PC-9 (cell line): ENCODE results near the gene BRF1.

Experiments used
- EZH2 ChIP-seq: fragments of 200-600 bp; sonication (generic); IDR thresholded peaks from 2 replicates; pipeline ENCODE4 v1.8.0; 2017; ENCODE audit warnings: antibody characterized with exemption, low read depth
- TF ChIP-seq, protein P1 (sequence below): fragments of 200-600 bp; sonication (generic); conservative IDR thresholded peaks from 2 replicates; pipeline ENCODE4 v1.6.1; 2017; ENCODE audit warnings: mixed run types, antibody characterized with exemption, mild to moderate bottlenecking, moderate library complexity

DNA sequence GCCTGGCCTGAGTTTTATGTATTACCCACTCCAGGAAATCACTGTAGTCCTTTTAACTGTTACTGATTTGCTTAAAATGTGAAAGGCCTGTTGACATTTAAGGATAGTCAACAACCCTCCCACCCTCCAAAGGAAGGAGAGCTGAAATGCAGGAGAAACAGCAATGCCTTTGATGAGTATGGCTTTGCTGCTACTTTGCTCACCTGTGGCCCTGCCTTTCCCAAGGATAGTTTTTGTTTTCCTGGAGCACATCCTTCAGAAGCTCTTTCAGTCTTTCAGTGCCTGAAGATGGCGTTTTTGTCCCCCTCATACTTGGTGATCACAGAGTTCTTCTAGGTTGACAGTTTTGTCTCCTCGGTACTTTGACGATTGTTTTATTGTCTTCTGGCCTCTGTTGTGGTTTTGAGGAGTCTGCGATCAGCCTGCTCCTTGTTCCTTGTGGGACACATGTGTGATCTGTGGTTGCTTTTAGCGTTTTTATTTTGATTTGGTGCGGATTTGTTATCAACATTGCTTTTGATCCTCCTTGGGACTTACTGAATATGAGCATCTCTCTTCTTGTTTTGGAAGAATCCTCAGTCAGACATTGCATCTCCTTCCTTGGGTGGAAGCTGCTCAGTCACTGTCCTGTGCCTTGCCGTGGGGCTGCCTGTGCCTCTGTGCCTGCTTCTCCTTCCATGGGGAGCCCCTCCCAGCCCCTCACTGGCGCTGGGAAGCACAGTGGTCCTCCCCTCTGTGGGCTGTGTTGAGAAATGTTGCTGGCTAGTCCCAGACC lies 31.0 kb upstream of the BRF1 start:
- TF ChIP-seq, protein P1, sequence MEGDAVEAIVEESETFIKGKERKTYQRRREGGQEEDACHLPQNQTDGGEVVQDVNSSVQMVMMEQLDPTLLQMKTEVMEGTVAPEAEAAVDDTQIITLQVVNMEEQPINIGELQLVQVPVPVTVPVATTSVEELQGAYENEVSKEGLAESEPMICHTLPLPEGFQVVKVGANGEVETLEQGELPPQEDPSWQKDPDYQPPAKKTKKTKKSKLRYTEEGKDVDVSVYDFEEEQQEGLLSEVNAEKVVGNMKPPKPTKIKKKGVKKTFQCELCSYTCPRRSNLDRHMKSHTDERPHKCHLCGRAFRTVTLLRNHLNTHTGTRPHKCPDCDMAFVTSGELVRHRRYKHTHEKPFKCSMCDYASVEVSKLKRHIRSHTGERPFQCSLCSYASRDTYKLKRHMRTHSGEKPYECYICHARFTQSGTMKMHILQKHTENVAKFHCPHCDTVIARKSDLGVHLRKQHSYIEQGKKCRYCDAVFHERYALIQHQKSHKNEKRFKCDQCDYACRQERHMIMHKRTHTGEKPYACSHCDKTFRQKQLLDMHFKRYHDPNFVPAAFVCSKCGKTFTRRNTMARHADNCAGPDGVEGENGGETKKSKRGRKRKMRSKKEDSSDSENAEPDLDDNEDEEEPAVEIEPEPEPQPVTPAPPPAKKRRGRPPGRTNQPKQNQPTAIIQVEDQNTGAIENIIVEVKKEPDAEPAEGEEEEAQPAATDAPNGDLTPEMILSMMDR, result no peak
- no peak for TF ChIP-seq EZH2
